B cell (primary cell): ENCODE measurements around the gene LRP5.

Experiments
- EZH2 ChIP-seq: IDR thresholded peaks from 2 replicates; pipeline ENCODE4 v1.6.1; 2012; ENCODE audit warnings: borderline replicate concordance, low read depth, mild to moderate bottlenecking, moderate library complexity, low read length; ENCODE audit not compliant: insufficient read depth, poor library complexity, severe bottlenecking
- TF ChIP-seq, protein P1 (sequence below): fragments of 200-600 bp; IDR thresholded peaks from one replicate; pipeline ENCODE4 v1.8.0; 2022; ENCODE audit warnings: antibody characterized with exemption, mild to moderate bottlenecking

DNA sequence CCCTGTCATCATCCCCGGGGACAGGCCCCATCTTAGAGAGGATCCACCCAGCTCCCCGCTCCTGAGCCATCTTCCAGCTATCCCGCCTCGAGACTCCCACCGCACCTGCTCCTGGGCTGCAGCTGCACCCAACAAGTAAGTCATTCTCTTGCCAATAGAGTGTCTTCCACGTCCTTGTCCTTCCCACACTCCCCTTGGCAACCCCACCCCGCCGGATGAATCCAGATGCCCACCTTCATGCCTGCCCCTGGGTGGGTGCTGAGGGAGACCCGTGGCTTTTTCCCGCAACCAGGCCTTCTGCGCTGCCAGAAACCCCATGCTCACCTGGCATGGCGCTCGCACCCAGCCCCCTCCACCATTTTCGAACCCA lies 29.5 kb upstream of the LRP5 start:
- TF ChIP-seq, protein P1, sequence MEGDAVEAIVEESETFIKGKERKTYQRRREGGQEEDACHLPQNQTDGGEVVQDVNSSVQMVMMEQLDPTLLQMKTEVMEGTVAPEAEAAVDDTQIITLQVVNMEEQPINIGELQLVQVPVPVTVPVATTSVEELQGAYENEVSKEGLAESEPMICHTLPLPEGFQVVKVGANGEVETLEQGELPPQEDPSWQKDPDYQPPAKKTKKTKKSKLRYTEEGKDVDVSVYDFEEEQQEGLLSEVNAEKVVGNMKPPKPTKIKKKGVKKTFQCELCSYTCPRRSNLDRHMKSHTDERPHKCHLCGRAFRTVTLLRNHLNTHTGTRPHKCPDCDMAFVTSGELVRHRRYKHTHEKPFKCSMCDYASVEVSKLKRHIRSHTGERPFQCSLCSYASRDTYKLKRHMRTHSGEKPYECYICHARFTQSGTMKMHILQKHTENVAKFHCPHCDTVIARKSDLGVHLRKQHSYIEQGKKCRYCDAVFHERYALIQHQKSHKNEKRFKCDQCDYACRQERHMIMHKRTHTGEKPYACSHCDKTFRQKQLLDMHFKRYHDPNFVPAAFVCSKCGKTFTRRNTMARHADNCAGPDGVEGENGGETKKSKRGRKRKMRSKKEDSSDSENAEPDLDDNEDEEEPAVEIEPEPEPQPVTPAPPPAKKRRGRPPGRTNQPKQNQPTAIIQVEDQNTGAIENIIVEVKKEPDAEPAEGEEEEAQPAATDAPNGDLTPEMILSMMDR = no peak
- TF ChIP-seq EZH2 = no peak
